LNCaP clone FGC (cell line): ENCODE data around the gene SLC35A3.

ENCODE experiments used
- DNase-seq: peaks from one replicate; pipeline ENCODE4 v3.0.0-alpha.2; 2011; ENCODE audit warnings: low read depth
- H3K4me3 ChIP-seq: 2 replicates; pipeline ENCODE4 v1.5.1; 2011; ENCODE audit warnings: mild to moderate bottlenecking, low read depth, low read length, control low read depth
- CTCF ChIP-seq: IDR thresholded peaks from 2 replicates; pipeline ENCODE4 v1.5.1; 2012; ENCODE audit warnings: mild to moderate bottlenecking; ENCODE audit not compliant: control insufficient read depth, insufficient read depth; ENCODE audit errors: extremely low read depth

SLC35A3 gene

GRCh38 chr1:99992044-99992722, 22.4 kb downstream of the SLC35A3 start:
- no peak overlapping the region for H3K4me3 ChIP-seq
- DNase-seq: no peak
- no peak for TF ChIP-seq CTCF

- no peak for DNase-seq
- TF ChIP-seq CTCF: no peak
- no peak overlapping the region for H3K4me3 ChIP-seq
Measured at GRCh38 chr1:99992760-99993467, 23.1 kb downstream of the SLC35A3 start.

- TF ChIP-seq CTCF: no peak
- DNase-seq: no peak
- no peak overlapping the region for H3K4me3 ChIP-seq
Measured at GRCh38 chr1:99993468-99993845, 23.7 kb downstream of the SLC35A3 start.

- TF ChIP-seq CTCF: no peak
- no peak for DNase-seq
- H3K4me3 ChIP-seq: no peak overlapping the region
Measured at GRCh38 chr1:99994496-99994895, 24.7 kb downstream of the SLC35A3 start.

- no peak overlapping the region for H3K4me3 ChIP-seq
- no peak for TF ChIP-seq CTCF
- no peak for DNase-seq
Measured at GRCh38 chr1:99996951-99997350, 27.2 kb downstream of the SLC35A3 start.

GRCh38 chr1:100001462-100001861, 31.7 kb downstream of the SLC35A3 start:
- DNase-seq: no peak
- no peak for TF ChIP-seq CTCF
- no peak overlapping the region for H3K4me3 ChIP-seq
